PFSK-1 (cell line): ENCODE results near the gene SLC6A8.

Source experiments
- FOXP2 ChIP-seq: optimal IDR thresholded peaks from 2 replicates; pipeline ENCODE3; 2011; ENCODE audit warnings: borderline replicate concordance, control low read depth, inconsistent platforms; ENCODE audit not compliant: insufficient read depth; ENCODE audit errors: extremely low read length, extremely low read depth
- POLR2AphosphoS5 ChIP-seq: IDR thresholded peaks from 2 replicates; pipeline ENCODE4 v1.6.1; 2012; ENCODE audit warnings: low read depth, mild to moderate bottlenecking, control low read depth, low read length, moderate library complexity
- SIN3A ChIP-seq: IDR thresholded peaks from 2 replicates; pipeline ENCODE4 v1.6.1; 2012; ENCODE audit warnings: mild to moderate bottlenecking, low read length, moderate library complexity, borderline replicate concordance; ENCODE audit not compliant: insufficient read depth
- TAF1 ChIP-seq: IDR thresholded peaks from 2 replicates; pipeline ENCODE4 v1.6.1; 2012; ENCODE audit warnings: low read length, control low read depth, borderline replicate concordance; ENCODE audit not compliant: insufficient read depth
- TF ChIP-seq, protein P1 (sequence below), 2 experiments: IDR thresholded peaks; 2 replicates each; pipeline versions ENCODE4 v1.6.1 to v1.8.0; 2011 to 2012; ENCODE audit warnings: low read depth in 2 of 2, low read length in 2 of 2, control low read depth in 1 of 2, inconsistent platforms in 1 of 2, mild to moderate bottlenecking in 1 of 2, moderate library complexity in 1 of 2; ENCODE audit not compliant: insufficient read depth in 1 of 2

SLC6A8 gene

DNA sequence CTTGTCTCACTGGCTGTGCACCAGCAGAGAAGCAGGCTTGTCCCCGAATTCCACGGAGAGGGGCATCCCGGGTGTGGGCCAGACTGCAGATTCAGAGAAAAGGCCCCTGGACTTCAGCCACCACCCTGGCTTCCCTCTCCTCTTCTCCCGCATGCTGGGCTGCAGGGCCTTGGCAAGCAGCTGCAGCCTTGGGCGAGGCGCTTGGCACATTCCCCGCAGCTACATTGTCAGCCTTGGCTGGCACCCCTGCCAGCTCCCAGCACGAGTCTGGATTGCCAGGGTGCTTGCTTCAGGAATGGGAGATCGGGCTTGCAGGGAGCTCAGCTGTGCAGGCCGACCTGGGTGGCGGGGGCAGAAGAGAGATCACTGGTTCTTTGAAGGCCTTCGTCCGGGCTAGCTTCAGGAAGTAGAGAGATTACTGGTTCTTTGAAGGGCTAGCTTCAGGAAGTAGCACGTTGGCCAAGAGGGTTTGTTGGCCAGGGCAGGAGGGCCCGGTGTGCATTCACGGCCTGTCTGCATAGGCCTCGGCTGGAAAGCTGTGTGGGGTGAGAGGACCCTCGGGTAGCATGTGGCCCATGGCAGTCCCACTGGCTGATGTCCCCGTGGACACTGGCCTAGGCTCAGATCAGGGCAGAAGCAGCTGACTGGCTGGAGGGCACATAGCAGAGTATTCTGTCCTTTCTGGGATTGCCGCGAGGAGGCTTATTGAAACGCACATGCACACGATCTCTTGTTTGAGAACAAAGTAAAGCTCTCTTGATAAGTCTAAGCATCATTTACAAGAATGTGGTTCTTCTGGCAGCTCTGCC lies 39.6 kb downstream of the SLC6A8 start:
- TF ChIP-seq TAF1: no peak
- TF ChIP-seq POLR2AphosphoS5: no peak
- no peak for TF ChIP-seq SIN3A
- no peak for TF ChIP-seq FOXP2
- TF ChIP-seq, protein P1, sequence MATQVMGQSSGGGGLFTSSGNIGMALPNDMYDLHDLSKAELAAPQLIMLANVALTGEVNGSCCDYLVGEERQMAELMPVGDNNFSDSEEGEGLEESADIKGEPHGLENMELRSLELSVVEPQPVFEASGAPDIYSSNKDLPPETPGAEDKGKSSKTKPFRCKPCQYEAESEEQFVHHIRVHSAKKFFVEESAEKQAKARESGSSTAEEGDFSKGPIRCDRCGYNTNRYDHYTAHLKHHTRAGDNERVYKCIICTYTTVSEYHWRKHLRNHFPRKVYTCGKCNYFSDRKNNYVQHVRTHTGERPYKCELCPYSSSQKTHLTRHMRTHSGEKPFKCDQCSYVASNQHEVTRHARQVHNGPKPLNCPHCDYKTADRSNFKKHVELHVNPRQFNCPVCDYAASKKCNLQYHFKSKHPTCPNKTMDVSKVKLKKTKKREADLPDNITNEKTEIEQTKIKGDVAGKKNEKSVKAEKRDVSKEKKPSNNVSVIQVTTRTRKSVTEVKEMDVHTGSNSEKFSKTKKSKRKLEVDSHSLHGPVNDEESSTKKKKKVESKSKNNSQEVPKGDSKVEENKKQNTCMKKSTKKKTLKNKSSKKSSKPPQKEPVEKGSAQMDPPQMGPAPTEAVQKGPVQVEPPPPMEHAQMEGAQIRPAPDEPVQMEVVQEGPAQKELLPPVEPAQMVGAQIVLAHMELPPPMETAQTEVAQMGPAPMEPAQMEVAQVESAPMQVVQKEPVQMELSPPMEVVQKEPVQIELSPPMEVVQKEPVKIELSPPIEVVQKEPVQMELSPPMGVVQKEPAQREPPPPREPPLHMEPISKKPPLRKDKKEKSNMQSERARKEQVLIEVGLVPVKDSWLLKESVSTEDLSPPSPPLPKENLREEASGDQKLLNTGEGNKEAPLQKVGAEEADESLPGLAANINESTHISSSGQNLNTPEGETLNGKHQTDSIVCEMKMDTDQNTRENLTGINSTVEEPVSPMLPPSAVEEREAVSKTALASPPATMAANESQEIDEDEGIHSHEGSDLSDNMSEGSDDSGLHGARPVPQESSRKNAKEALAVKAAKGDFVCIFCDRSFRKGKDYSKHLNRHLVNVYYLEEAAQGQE (IDR thresholded peaks at IDR 0.05; ENCODE audit: insufficient read depth in 1 of 2, low read depth in 2 of 2, low read length in 2 of 2): no peak

DNA sequence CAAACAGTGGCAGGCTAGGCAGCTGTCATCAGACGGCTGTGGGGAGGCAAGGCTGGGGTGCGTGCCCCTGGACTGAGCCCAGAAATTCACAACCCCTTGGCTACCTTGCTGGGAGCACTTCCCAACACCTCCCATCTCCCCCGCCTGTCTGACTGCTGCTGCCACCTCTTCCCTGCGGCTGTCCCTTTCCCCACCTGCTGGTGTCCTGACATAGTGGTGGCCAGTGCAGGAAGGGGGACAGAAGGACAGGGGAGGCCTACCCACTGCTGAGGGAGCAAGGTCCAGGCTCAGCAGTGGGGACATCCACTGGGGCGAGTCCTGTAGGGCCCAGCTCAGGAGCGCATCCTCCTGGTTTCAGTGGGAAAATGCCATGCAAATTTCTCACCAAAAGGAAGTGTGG lies 40.4 kb downstream of the SLC6A8 start:
- TF ChIP-seq SIN3A: no peak
- TF ChIP-seq FOXP2: no peak
- no peak for TF ChIP-seq TAF1
- TF ChIP-seq, protein P1 (IDR thresholded peaks at IDR 0.05; ENCODE audit: insufficient read depth in 1 of 2, low read depth in 2 of 2, low read length in 2 of 2): no peak
- TF ChIP-seq POLR2AphosphoS5: no peak

DNA sequence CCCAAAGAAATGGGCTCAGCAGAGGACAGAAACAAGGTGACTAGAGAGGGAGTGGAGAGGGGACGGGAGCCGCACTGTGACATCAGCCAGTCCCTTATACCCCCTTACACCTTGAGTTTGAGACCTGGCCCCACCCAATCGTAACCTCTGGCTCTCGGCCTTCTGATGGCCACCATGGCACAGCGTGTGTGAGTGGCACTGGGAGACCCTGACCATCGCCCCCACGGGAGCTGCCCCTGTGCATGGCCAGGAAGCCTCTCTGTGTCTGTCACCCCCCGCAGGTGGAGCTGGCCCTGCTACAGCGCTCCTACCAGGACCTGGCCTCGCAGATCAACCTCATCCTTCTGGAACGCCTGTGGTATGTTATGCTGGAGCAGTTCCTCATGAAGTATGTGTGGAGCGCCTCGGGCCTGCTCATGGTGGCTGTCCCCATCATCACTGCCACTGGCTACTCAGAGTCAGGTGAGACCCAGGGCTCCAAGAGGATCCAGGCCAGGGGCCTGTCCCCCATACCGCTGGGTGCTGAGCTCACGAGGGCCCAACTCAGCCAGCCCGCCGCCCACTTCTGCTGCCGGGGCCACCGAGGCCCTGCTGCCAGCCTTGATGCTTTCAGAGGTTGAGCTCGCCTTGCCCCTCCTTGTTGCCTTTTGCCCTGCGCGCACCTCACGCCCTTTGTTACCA lies 41.4 kb downstream of the SLC6A8 start:
- TF ChIP-seq, protein P1 (IDR thresholded peaks at IDR 0.05; ENCODE audit: insufficient read depth in 1 of 2, low read depth in 2 of 2, low read length in 2 of 2): no peak
- TF ChIP-seq TAF1: no peak
- no peak for TF ChIP-seq FOXP2
- no peak for TF ChIP-seq SIN3A
- TF ChIP-seq POLR2AphosphoS5: no peak

DNA sequence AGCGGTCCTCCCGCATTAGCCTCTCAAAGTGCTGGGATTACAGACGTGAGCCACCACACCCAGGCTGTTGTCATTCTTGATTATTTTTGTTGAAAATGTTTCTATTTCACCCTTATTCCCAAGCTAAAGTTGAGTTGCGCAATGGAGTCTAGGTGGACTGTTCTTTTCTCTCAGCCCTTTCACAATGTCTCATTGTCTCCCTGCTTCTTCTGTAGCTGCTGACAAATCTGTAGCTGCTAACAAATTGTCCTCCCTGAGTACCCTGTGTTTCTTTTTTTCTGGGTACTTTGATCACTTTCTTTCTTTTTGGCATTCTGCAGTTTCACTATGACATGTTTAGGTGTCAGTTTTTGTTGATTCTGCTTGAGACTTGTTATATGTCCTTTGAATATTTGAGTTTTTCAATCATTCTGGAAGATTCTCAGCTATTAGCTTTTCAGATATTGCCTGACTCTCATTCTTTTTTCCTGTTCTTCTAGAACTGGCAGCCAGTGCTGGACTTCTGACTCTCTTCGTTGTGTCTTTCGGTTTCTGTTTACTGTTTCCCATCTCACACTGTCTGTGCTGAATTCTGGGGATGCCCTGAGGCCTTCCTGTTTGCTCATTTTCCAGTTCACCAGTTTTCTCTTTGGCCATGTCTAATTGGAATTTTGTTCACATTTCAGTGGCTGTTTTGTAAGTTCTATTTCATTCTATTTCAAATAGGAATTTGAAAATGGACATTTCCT lies 43.6 kb downstream of the SLC6A8 start:
- TF ChIP-seq, protein P1 (IDR thresholded peaks at IDR 0.05; ENCODE audit: insufficient read depth in 1 of 2, low read depth in 2 of 2, low read length in 2 of 2): no peak
- TF ChIP-seq FOXP2: no peak
